ENCODE measurements around the gene MT1H.

- TF ChIP-seq, protein P1, sequence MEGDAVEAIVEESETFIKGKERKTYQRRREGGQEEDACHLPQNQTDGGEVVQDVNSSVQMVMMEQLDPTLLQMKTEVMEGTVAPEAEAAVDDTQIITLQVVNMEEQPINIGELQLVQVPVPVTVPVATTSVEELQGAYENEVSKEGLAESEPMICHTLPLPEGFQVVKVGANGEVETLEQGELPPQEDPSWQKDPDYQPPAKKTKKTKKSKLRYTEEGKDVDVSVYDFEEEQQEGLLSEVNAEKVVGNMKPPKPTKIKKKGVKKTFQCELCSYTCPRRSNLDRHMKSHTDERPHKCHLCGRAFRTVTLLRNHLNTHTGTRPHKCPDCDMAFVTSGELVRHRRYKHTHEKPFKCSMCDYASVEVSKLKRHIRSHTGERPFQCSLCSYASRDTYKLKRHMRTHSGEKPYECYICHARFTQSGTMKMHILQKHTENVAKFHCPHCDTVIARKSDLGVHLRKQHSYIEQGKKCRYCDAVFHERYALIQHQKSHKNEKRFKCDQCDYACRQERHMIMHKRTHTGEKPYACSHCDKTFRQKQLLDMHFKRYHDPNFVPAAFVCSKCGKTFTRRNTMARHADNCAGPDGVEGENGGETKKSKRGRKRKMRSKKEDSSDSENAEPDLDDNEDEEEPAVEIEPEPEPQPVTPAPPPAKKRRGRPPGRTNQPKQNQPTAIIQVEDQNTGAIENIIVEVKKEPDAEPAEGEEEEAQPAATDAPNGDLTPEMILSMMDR (IDR thresholded peaks at IDR 0.05): no peak
- TF ChIP-seq POLR2A (IDR thresholded peaks at IDR 0.05): no peak
These were observed 16.4 kb upstream of the MT1H start for GRCh38 chr16:56653218-56653617.
